ENCODE data around the gene HDAC4. TPM values are rescaled to one million over a fixed set of nuclear protein-coding genes. Genes with fewer than 3 reads are reported as not detected.

The HDAC4 gene
- total RNA-seq, 4 donors from 2014 or later: 24.8 to 82.9 (median 41.3) TPM

- TF ChIP-seq CTCF (IDR thresholded peaks at IDR 0.05; ENCODE audit: low read depth): no peak
Measured at GRCh38 chr2:239261356-239261755, 139.5 kb downstream of the HDAC4 start.

- no peak for TF ChIP-seq CTCF (IDR thresholded peaks at IDR 0.05; ENCODE audit: low read depth)
Measured at GRCh38 chr2:239260546-239261327, 140.1 kb downstream of the HDAC4 start.

GRCh38 chr2:239259603-239260298 lies 141.1 kb downstream of the HDAC4 start:
- no peak for TF ChIP-seq CTCF (IDR thresholded peaks at IDR 0.05; ENCODE audit: low read depth)

GRCh38 chr2:239259173-239259572 lies 141.6 kb downstream of the HDAC4 start:
- no peak for TF ChIP-seq CTCF (IDR thresholded peaks at IDR 0.05; ENCODE audit: low read depth)

GRCh38 chr2:239258248-239258647 lies 142.6 kb downstream of the HDAC4 start:
- TF ChIP-seq CTCF (IDR thresholded peaks at IDR 0.05; ENCODE audit: low read depth): no peak

- TF ChIP-seq CTCF (IDR thresholded peaks at IDR 0.05; ENCODE audit: low read depth): no peak
Measured at GRCh38 chr2:239257511-239257937, 143.3 kb downstream of the HDAC4 start.

GRCh38 chr2:239256350-239256743 lies 144.5 kb downstream of the HDAC4 start:
- no peak for TF ChIP-seq CTCF (IDR thresholded peaks at IDR 0.05; ENCODE audit: low read depth)

All from subcutaneous adipose tissue (tissue), 4 donors.